K562 (cell line): ENCODE measurements around the gene CTTNBP2. TPM values are rescaled to one million over a fixed set of nuclear protein-coding genes. Genes with fewer than 3 reads are reported as not detected.

Source experiments
- ATAC-seq: fragments of 200-7000 bp; cut with Tn5 transposase; 3 replicates; pipeline ENCODE4 v1.9.1; 2020; ENCODE audit warnings: moderate library complexity
- BruUV-seq: library from RNA; stranded (reverse); fragments of 400-500 nt; replicated peaks from 2 replicates; lab custom pipeline; 2021; lab: Mats Ljungman, UMichigan
- CTCF ChIA-PET: fragments of 300-600 bp; formaldehyde crosslinking; extraction: SDS; loops from one replicate; lab custom pipeline; 2021; ENCODE audit warnings: low intra/inter-chr PET ratio; lab: Yijun Ruan, JAX
- POLR2A ChIA-PET: fragments of 300-600, 350-650 bp; sonication (Branson Sonifier 250); formaldehyde crosslinking; extraction: SDS; loops from one replicate; lab custom pipeline; 2021; ENCODE audit warnings: antibody characterized with exemption, inconsistent platforms; lab: Yijun Ruan, JAX
- DNase-seq, 4 experiments: peaks; one replicate each; pipeline versions ENCODE4 v3.0.0 to v3.0.0-alpha.2; 2011 to 2018; ENCODE audit warnings: low spot score in 3 of 4, mixed read lengths in 3 of 4; ENCODE audit errors: extremely low read depth in 1 of 4
- FAIRE-seq: peaks from 2 replicates; lab custom pipeline; 2011; peaks lifted over from hg19 to GRCh38; lab: Jason Lieb, UNC
- H2AFZ ChIP-seq: 2 replicates; pipeline ENCODE4 v1.6.0; 2011; ENCODE audit warnings: low read depth, low read length, control low read depth, inconsistent platforms
- H3K27ac ChIP-seq: fragments of 200-600 bp; 3 replicates; pipeline ENCODE4 v1.8.0; 2011; ENCODE audit warnings: low read depth, mild to moderate bottlenecking, control low read depth, inconsistent platforms, low read length, moderate library complexity, mixed read lengths; ENCODE audit errors: extremely low read depth
- H3K27me3 ChIP-seq, 2 experiments: fragments of 300-600 bp in 1 of 2; 2 replicates in 1 of 2; 3 replicates in 1 of 2; pipeline versions ENCODE4 v1.6.0 to v1.8.0; 2011; ENCODE audit warnings: inconsistent platforms in 2 of 2, low read length in 2 of 2, mild to moderate bottlenecking in 1 of 2, mixed read lengths in 1 of 2, moderate library complexity in 1 of 2; ENCODE audit not compliant: control insufficient read depth in 2 of 2, insufficient read depth in 2 of 2
- H3K36me3 ChIP-seq: fragments of 300-600 bp; 3 replicates; pipeline ENCODE4 v1.8.0; 2011; ENCODE audit warnings: mild to moderate bottlenecking, low read length, inconsistent platforms; ENCODE audit not compliant: control insufficient read depth, insufficient read depth
- H3K4me1 ChIP-seq, 2 experiments: fragments of 200-600 bp in 1 of 2; replicated peaks in 1 of 2; 2 replicates in 1 of 2; 3 replicates in 1 of 2; pipeline versions ENCODE4 v1.5.1 to v1.8.0; 2011; ENCODE audit warnings: inconsistent platforms in 2 of 2, low read length in 2 of 2, mild to moderate bottlenecking in 1 of 2, mixed read lengths in 1 of 2, moderate library complexity in 1 of 2; ENCODE audit not compliant: control insufficient read depth in 2 of 2, insufficient read depth in 2 of 2
- H3K4me2 ChIP-seq: 2 replicates; pipeline ENCODE4 v1.6.1; 2011; ENCODE audit warnings: low read length, control low read depth, inconsistent platforms, mixed read lengths; ENCODE audit not compliant: insufficient read depth
- H3K4me3 ChIP-seq: fragments of 200-600 bp; sonication (generic), shearing (Covaris generic); 2 replicates; pipeline ENCODE4 v1.5.1; 2016; ENCODE audit warnings: control low read depth, inconsistent platforms
- H3K79me2 ChIP-seq: fragments of 200-600 bp; 3 replicates; pipeline ENCODE4 v1.8.0; 2011; ENCODE audit warnings: low read length, inconsistent platforms; ENCODE audit not compliant: control insufficient read depth, insufficient read depth
- H3K9ac ChIP-seq, 2 experiments: 2 replicates each; pipeline versions ENCODE4 v1.6.0 to v1.6.1; 2011; ENCODE audit warnings: low read depth in 2 of 2, low read length in 2 of 2, control low read depth in 1 of 2, inconsistent platforms in 1 of 2, mild to moderate bottlenecking in 1 of 2, mixed read lengths in 1 of 2; ENCODE audit not compliant: insufficient read depth in 1 of 2
- H3K9me1 ChIP-seq: one replicate; pipeline ENCODE4 v1.6.0; 2011; ENCODE audit warnings: inconsistent platforms, mild to moderate bottlenecking, low read length, moderate library complexity; ENCODE audit not compliant: control insufficient read depth, insufficient read depth
- H3K9me3 ChIP-seq: replicated peaks from 2 replicates; pipeline ENCODE4 v1.5.1; 2011; ENCODE audit warnings: low read depth, low read length, inconsistent platforms; ENCODE audit not compliant: control insufficient read depth, insufficient read depth
- H4K20me1 ChIP-seq: replicated peaks from 2 replicates; pipeline ENCODE4 v1.6.1; 2011; ENCODE audit warnings: low read length, inconsistent platforms, mixed read lengths; ENCODE audit not compliant: control insufficient read depth, insufficient read depth
- BCOR ChIP-seq: fragments of 450-650 bp; IDR thresholded peaks from 2 replicates; pipeline ENCODE4 v1.6.1; 2016
- BRD4 ChIP-seq: fragments of 200-600 bp; sonication (generic); IDR thresholded peaks from 2 replicates; pipeline ENCODE4 v1.6.1; 2017; ENCODE audit warnings: inconsistent platforms
- ETV1 ChIP-seq: fragments of 450-650 bp; conservative IDR thresholded peaks from 2 replicates; pipeline ENCODE4 v1.6.1; 2016; ENCODE audit warnings: missing genetic modification characterization, control low read depth, low read depth, missing compliant biosample characterization
- KLF10 ChIP-seq: fragments of 250-450 bp; sonication (Bioruptor Pico); IDR thresholded peaks from 2 replicates; pipeline ENCODE4 v1.6.1; 2021; ENCODE audit warnings: matching md5 sums
- RAD21 ChIP-seq, 2 experiments: fragments of 250-450 bp in 1 of 2; fragments of 450-650 bp in 1 of 2; sonication (Bioruptor Pico) in 1 of 2; formaldehyde crosslinking in 1 of 2; IDR thresholded peaks in 1 of 2; conservative IDR thresholded peaks in 1 of 2; 2 replicates each; pipeline versions ENCODE4 v1.4.0 to v1.8.0; 2020 to 2022; ENCODE audit warnings: mild to moderate bottlenecking in 2 of 2, moderate library complexity in 1 of 2
- RBM25 ChIP-seq: fragments of 200-400 bp; formaldehyde crosslinking; IDR thresholded peaks from 2 replicates; pipeline ENCODE4 v1.6.1; 2018; ENCODE audit warnings: low read length, low read depth, moderate library complexity; ENCODE audit not compliant: severe bottlenecking
- ZNF134 ChIP-seq: fragments of 250-450 bp; sonication (Bioruptor Pico); conservative IDR thresholded peaks from 2 replicates; pipeline ENCODE4 v1.4.0; 2020
- WGBS: fragments of 100-300 bp; shearing (Covaris generic); methylation state at CpG from one replicate; pipeline ENCODE4 v1.1.6; 2016; ENCODE audit warnings: low coverage, mixed read lengths; ENCODE audit not compliant: insufficient coverage; ENCODE audit errors: missing lambda C conversion rate; 5-methylcytosine and 5-hydroxymethylcytosine counted together
- in situ Hi-C: fragments of 300-500 bp; cut with MboI; formaldehyde crosslinking; loops from 4 replicates; pipeline ENCODE4 v1.15.0; 2018; ENCODE audit warnings: inconsistent platforms, mixed read lengths
- intact Hi-C: fragments of 100-400 bp; cut with micrococcal nuclease; formaldehyde crosslinking; loops from 2 replicates; pipeline ENCODE4 v1.14.2; 2022
- polyA plus RNA-seq, 8 experiments: library from polyadenylated mRNA; depleted of rRNA in 4 of 8; stranded (reverse) in 5 of 8; unstranded in 3 of 8; fragments of >200 nt; fragmentation: Nextera tagmentation in 2 of 8; fragmentation: Illumina TruSeq in 1 of 8; extraction: Ambion mirVana in 2 of 8; extraction: Trizol in 1 of 8; gene quantifications; 2 replicates each; pipeline versions ENCODE4 v1.2.1 to v1.2.3, GENCODE V29; 2011 to 2014; ENCODE audit warnings: inconsistent platforms in 1 of 8, missing spikeins in 1 of 8
- total RNA-seq, 7 experiments: library from RNA; depleted of rRNA in 6 of 7; stranded (reverse); fragments of >200 nt in 6 of 7; fragmentation: Illumina TruSeq in 2 of 7; extraction: Trizol in 2 of 7; gene quantifications; 2 replicates each; pipeline versions ENCODE4 v1.2.1 to v1.2.3, GENCODE V29; 2011 to 2021; ENCODE audit warnings: low replicate concordance in 1 of 7
- TF ChIP-seq, protein P1 (sequence below): fragments of 250-450 bp; sonication (Bioruptor Pico); IDR thresholded peaks from 2 replicates; pipeline ENCODE4 v1.8.0; 2022; ENCODE audit warnings: inconsistent platforms, mild to moderate bottlenecking, moderate library complexity, borderline replicate concordance
- TF ChIP-seq, protein P2 (sequence below), 3 experiments: IDR thresholded peaks in 2 of 3; conservative IDR thresholded peaks in 1 of 3; 2 replicates each; pipeline ENCODE4 v1.5.1; 2011 to 2012; ENCODE audit warnings: low read length in 3 of 3, mild to moderate bottlenecking in 3 of 3, control low read depth in 2 of 3, improper control_type of control experiment in 1 of 3, inconsistent platforms in 1 of 3, low read depth in 1 of 3, mixed read lengths in 1 of 3, moderate library complexity in 1 of 3; ENCODE audit not compliant: insufficient read depth in 2 of 3
- TF ChIP-seq, protein P3 (sequence below), 2 experiments: fragments of 450-650 bp; formaldehyde crosslinking in 1 of 2; IDR thresholded peaks; 2 replicates each; pipeline versions ENCODE4 v1.4.0 to v1.6.1; 2014 to 2020; ENCODE audit warnings: mild to moderate bottlenecking in 2 of 2, borderline replicate concordance in 1 of 2, low read depth in 1 of 2

Gene CTTNBP2
- total and polyA plus RNA-seq, 9 of the 15 experiments (the other 6 are each of a cell fraction or from before 2014, with no cell fraction given), result 0.05 TPM; not detected in 8

DNA sequence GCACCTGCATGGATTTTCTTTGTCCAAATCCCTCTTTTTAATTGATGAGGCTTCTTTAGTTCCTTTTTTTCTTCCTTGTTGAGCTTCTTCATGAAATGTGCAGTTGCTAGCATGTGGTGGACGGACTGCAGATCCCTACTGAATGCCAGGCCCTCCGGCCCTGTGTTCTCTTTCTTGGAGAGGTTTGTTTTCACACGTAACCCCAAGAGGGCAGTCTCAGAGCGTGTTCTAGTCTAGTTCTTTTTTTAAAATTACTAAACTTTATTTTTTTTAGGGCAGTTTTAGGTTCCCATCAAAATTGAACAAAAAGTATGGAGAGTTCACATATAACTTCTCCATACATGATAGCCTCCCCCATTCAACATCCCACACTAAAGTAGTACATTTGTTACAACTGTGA, 203.4 kb downstream of the CTTNBP2 start:
- intact Hi-C loops, result loop anchor here (2.0 to 10.0 kb wide), 2 partner anchors 435 to 483 kb away; no protein-coding TSS in a partner anchor
- BruUV-seq, result no TSS peak
- H3K4me2 ChIP-seq, result no peak overlapping the region
- no peaks in the 10 kb centered on the region for H3K9me3 ChIP-seq
- in situ Hi-C loops, result no loop called here
- H3K9ac ChIP-seq, result no peak overlapping the region
- no peaks in the 10 kb centered on the region for H3K27me3 ChIP-seq
- ChIA-PET POLR2A (interaction anchor here (0.8 kb wide), 1 partner anchor 122 kb away, joined by 4 read pairs; no protein-coding TSS in a partner anchor), CTCF (interaction anchor here (1.2 kb wide), 1 partner anchor 484 kb away, joined by 4 read pairs; no protein-coding TSS in a partner anchor)
- H3K27ac ChIP-seq, result no peak overlapping the region
- no peaks in the 10 kb centered on the region for H3K79me2 ChIP-seq
- ATAC-seq (peak; percentile 73; the same call in 2 of the 3 replicates), FAIRE-seq (no peak), DNase-seq (peak in 2 of 4 experiments; percentile 22 to 25)
- no peaks in the 10 kb centered on the region for H4K20me1 ChIP-seq
- H3K9me1 ChIP-seq, result no peaks in the 10 kb centered on the region
- no peak overlapping the region for H3K4me3 ChIP-seq
- no peak overlapping the region for H2AFZ ChIP-seq
- whole genome bisulfite sequencing, result 1% methylated on average over 4 of the region's 4 CpGs
- H3K4me1 ChIP-seq, result no peaks in the 10 kb centered on the region; a peak in 1 of 5 replicates
- no peaks in the 10 kb centered on the region for H3K36me3 ChIP-seq
- TF ChIP-seq RAD21 (CRISPR knock-in tag; conservative IDR thresholded peaks at IDR 0.05 in 1 of 2, IDR thresholded peaks at IDR 0.05 in 1 of 2) (peak; percentile 59 to 68), BRD4 (no peak), BCOR (no peak), KLF10 (CRISPR knock-in tag) (no peak), ZNF134 (CRISPR knock-in tag) (no peak), ETV1 (no peak), RBM25 (no peak)
- TF ChIP-seq, protein P1, sequence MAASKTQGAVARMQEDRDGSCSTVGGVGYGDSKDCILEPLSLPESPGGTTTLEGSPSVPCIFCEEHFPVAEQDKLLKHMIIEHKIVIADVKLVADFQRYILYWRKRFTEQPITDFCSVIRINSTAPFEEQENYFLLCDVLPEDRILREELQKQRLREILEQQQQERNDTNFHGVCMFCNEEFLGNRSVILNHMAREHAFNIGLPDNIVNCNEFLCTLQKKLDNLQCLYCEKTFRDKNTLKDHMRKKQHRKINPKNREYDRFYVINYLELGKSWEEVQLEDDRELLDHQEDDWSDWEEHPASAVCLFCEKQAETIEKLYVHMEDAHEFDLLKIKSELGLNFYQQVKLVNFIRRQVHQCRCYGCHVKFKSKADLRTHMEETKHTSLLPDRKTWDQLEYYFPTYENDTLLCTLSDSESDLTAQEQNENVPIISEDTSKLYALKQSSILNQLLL (CRISPR knock-in tag), result no peak
- TF ChIP-seq, protein P2, sequence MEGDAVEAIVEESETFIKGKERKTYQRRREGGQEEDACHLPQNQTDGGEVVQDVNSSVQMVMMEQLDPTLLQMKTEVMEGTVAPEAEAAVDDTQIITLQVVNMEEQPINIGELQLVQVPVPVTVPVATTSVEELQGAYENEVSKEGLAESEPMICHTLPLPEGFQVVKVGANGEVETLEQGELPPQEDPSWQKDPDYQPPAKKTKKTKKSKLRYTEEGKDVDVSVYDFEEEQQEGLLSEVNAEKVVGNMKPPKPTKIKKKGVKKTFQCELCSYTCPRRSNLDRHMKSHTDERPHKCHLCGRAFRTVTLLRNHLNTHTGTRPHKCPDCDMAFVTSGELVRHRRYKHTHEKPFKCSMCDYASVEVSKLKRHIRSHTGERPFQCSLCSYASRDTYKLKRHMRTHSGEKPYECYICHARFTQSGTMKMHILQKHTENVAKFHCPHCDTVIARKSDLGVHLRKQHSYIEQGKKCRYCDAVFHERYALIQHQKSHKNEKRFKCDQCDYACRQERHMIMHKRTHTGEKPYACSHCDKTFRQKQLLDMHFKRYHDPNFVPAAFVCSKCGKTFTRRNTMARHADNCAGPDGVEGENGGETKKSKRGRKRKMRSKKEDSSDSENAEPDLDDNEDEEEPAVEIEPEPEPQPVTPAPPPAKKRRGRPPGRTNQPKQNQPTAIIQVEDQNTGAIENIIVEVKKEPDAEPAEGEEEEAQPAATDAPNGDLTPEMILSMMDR (IDR thresholded peaks at IDR 0.05 in 2 of 3, conservative IDR thresholded peaks at IDR 0.05 in 1 of 3; ENCODE audit: insufficient read depth in 2 of 3, low read depth in 1 of 3, low read length in 3 of 3), result peak; percentile 27 to 56 (median 35); a peak in 3 of 6 replicates
- TF ChIP-seq, protein P3, sequence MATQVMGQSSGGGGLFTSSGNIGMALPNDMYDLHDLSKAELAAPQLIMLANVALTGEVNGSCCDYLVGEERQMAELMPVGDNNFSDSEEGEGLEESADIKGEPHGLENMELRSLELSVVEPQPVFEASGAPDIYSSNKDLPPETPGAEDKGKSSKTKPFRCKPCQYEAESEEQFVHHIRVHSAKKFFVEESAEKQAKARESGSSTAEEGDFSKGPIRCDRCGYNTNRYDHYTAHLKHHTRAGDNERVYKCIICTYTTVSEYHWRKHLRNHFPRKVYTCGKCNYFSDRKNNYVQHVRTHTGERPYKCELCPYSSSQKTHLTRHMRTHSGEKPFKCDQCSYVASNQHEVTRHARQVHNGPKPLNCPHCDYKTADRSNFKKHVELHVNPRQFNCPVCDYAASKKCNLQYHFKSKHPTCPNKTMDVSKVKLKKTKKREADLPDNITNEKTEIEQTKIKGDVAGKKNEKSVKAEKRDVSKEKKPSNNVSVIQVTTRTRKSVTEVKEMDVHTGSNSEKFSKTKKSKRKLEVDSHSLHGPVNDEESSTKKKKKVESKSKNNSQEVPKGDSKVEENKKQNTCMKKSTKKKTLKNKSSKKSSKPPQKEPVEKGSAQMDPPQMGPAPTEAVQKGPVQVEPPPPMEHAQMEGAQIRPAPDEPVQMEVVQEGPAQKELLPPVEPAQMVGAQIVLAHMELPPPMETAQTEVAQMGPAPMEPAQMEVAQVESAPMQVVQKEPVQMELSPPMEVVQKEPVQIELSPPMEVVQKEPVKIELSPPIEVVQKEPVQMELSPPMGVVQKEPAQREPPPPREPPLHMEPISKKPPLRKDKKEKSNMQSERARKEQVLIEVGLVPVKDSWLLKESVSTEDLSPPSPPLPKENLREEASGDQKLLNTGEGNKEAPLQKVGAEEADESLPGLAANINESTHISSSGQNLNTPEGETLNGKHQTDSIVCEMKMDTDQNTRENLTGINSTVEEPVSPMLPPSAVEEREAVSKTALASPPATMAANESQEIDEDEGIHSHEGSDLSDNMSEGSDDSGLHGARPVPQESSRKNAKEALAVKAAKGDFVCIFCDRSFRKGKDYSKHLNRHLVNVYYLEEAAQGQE (IDR thresholded peaks at IDR 0.05; ENCODE audit: borderline replicate concordance), result peak; percentile 5; the same call in 1 of the 2 replicates
- TF ChIP-seq, protein P3 (CRISPR knock-in tag; IDR thresholded peaks at IDR 0.05; ENCODE audit: low read depth), result no peak
